ENCODE measurements around the gene PGK2.
"Not testable (repeated sequence)": the region's sequence is repeated elsewhere in the genome, so short reads cannot be mapped to it uniquely, and the experiment has no call there.

Gene PGK2

GRCh38 chr6:49787176-49787575 is at the start of gene PGK2:
PGK2 (minus strand) TSS chr6:49787285; CDS start chr6:49787187, 98 bp downstream.
- FAIRE-seq (no peak), DNase-seq (ENCODE audit: insufficient read length, low spot score) (no peak)

DNA sequence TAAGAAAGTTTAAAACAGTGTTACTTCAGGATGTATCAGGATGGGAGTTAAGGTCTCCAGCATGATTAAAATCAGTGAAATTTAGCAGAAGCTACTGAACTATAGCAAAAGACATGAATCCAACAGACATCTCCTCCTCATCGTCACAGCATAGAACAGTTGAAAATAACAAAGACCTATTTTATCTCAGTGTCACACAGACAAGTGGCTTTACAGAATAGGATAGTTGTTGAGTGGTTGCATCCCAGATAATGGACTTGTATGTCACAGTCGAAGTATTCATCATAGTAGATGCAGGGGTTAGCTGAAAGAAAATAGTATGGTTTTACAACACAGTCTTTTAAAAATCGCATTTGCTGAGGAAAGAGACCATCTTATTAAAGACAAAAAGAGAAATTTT is 48.1 kb upstream of the PGK2 start:
- no peak for FAIRE-seq
- DNase-seq (ENCODE audit: insufficient read length, low spot score), result no peak

GRCh38 chr6:49833386-49833785 is 46.3 kb upstream of the PGK2 start:
- no peak for FAIRE-seq

DNA sequence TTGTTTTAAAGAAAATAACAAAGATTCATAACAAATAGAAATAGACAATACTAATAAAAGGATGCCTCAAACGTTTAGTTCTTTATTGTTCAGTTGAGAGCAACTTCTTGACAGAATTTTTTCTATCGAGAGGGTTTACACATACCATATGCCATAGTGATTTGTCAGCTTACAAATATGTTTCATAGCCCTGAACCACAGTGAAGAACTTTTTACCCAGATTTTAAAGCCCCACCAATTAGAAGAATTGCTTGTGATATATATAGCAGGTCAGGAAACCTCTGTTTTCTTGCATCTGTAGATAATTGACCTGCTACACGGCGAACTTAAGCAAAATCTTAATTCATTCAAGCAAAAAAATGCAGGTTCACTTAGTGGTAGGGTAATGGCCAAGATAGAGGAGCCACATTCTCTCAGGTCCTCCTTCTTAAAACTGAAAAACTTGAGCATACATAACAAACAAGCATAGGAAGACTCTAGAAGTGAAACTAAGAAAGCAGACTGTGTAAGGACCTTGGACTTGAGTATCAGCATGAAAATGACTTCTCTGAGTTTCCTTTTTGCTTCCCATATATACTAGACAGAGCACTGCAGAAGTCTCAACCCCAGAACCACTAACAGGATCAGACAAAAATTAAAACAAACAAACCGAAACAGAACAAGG is 39.8 kb upstream of the PGK2 start:
- DNase-seq (ENCODE audit: insufficient read length, low spot score), result peak; percentile 9
- peak; percentile 95 for FAIRE-seq

More at GRCh38 chr6:49833386-49833785, 46.3 kb upstream of the PGK2 start:
- DNase-seq (ENCODE audit: insufficient read length, low spot score), result no peak

DNA sequence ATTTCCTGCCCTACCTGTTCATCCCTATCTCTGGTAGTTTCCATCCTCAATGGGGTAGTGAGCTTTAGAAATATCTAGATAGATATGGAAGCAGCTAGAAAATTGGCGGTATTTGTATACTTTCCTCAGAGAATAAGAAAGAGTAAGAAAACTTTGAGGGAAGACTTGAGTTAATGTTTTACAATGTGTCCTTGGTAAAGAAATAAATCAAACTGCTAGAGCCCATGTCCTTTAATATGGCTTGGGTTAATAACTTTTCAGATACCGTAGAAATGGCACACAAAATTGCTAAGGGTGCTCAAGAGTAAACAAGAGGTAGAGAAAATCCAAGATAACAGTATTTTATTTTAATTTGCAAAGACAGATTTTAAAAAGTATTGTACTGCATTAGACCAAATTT is 28.1 kb upstream of the PGK2 start:
- no peak for FAIRE-seq

GRCh38 chr6:49813248-49813647 is 26.2 kb upstream of the PGK2 start:
- FAIRE-seq, result no peak
- no peak for DNase-seq (ENCODE audit: insufficient read length, low spot score)

More for the DNA sequence above, 28.1 kb upstream of the PGK2 start:
- no peak for DNase-seq (ENCODE audit: insufficient read length, low spot score)

DNA sequence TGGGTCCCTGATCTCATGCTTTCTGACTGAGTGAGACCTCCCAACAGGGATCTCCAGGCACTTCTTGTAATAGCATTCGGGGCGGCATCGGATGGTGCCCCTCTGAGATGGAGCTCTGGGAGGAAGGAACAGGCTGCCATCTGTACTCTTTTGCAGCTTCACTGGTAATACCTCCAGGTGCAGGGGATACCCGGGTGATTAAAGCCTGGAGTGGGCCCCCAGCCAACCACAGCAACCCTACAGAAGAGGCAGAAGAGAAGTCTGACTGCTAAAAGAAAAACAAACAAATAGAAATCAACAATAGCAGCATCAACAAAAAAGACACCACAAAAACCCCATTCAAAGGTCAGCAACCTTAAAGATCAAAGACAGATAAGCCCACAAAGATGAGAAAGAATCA is 19.1 kb upstream of the PGK2 start:
- FAIRE-seq (no peak), DNase-seq (ENCODE audit: insufficient read length, low spot score) (no peak)

DNA sequence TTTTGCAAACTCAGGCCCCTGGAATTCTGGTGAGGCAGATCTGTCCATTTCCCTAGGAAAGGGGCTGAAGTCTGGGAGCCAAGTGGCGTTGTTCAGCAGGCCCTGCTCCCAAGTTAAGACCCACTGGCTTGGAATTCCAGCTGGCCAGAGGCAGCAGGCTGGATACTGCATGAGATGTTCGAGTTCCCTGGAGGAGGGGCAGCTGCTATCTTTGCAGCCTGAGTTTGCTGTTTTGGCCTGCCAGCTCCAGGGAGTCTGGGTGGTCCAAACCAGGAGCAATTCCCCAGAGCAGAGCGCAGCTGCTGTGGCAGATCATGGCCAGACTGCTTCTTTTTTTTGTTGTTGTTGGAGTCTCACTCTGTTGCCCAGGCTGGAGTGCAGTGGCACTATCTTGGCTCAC is 18.2 kb upstream of the PGK2 start:
- FAIRE-seq (no peak), DNase-seq (ENCODE audit: insufficient read length, low spot score) (no peak)

DNA sequence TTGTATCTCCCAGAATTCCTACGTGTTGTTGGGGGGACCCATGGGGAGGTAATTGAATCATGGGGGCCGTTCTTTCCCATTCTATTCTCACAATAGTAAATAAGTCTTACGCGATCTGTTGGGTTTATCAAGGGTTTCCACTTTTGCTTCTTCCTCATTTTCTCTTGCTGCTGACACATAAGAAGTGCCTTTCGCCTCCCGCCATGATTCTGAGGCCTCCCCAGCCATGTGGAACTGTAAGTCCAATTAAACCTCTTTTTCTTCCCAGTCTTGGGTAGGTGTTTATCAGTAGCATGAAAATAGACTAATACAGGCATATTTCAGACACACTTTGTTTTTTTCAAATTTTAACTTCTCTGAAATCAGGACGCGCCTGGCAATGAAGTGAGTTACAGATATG is 14.4 kb upstream of the PGK2 start:
- FAIRE-seq, result no peak
- no peak for DNase-seq (ENCODE audit: insufficient read length, low spot score)

- FAIRE-seq (no peak), DNase-seq (ENCODE audit: insufficient read length, low spot score) (no peak)
These were observed 12.0 kb upstream of the PGK2 start for GRCh38 chr6:49799090-49799489.

- not testable (repeated sequence) for DNase-seq (ENCODE audit: insufficient read length, low spot score); FAIRE-seq
These were observed 9.9 kb upstream of the PGK2 start for GRCh38 chr6:49796842-49797455.

DNA sequence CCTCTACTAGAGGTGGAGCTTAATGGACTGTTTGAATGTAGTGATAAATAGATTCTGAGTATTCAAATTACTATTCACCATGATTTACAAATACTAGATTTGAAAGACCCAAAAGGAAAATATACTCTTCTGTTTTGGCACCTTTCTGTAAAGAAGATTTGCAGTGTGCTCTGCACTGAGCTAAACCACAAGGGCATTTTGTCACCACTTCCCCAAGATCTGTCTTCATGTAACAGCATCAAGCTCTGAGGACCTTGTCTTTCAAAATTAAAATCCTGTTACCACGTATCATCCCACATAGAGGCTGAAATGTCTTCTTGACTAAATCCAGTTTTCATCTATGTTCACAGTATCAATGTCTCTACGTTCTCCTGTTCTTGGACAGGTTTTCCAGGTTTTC is 3.3 kb upstream of the PGK2 start:
- no peak for DNase-seq (ENCODE audit: insufficient read length, low spot score)
- FAIRE-seq, result no peak

DNA sequence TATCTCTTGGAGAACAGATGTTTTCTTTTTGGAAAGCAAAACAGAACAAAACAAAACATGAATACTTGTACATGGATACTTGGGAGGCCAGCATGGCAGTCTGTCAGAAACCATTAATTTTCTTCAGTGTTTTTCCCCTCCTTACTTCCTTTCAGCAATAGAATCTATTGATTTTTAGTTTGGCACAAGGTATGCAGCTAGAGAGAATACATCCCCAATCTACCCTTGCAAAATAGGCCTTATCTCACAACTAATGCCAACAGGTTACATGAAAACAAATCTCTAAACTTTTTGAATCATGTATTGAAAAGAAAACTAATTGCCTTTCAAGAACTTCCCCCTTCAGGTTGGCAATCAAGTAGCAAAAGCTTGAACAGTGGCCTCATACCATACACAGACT is 2.8 kb downstream of the PGK2 start:
- no peak for FAIRE-seq
- DNase-seq (ENCODE audit: insufficient read length, low spot score), result no peak

DNA sequence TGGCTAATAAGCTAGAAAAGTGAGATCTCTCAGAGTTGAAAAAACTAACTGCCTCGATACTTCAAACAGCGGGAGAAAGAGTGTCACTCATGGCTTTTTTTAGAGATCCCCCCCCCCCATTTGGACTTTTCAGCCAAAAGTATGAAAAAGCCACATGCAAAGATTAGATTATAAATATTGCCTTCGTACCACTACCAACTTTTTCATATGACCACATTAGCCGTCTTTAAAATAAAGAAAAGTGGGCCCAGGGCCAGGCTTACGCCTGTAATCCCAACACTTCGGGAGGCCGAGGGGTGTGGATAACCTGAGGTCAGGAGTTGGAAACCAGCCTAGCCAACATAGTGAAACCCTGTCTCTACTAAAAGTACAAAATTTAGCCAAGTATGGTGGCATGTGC is 4.4 kb downstream of the PGK2 start:
- no peak for DNase-seq (ENCODE audit: insufficient read length, low spot score)
- no peak for FAIRE-seq

GRCh38 chr6:49782293-49782692 is 4.8 kb downstream of the PGK2 start:
- no peak for FAIRE-seq
- no peak for DNase-seq (ENCODE audit: insufficient read length, low spot score)

- FAIRE-seq, result no peak
- no peak for DNase-seq (ENCODE audit: insufficient read length, low spot score)
These were observed 10.6 kb downstream of the PGK2 start for GRCh38 chr6:49776444-49776843.

GRCh38 chr6:49775043-49775442 is 12.0 kb downstream of the PGK2 start:
- no peak for DNase-seq (ENCODE audit: insufficient read length, low spot score)
- FAIRE-seq, result no peak

DNA sequence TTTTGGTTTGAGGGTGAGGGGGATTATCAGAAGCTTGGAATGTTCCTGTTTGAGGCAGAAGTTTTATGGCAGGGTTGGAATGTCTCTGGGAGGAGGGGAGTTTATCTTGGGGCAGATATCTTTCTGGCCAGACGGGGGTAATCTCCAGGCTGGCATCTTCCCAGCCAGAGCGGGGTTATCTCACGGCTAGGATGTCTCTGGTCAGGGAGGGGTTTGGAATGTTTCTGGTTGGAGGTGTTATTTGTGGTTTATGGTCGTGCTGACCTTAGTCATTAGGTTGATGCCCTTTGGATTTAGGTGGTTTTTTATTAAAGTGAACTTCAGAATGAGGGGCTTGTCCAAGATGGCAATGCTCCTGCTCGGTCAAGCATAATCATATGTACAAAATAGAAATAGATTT is 14.8 kb downstream of the PGK2 start:
- FAIRE-seq, result no peak

DNA sequence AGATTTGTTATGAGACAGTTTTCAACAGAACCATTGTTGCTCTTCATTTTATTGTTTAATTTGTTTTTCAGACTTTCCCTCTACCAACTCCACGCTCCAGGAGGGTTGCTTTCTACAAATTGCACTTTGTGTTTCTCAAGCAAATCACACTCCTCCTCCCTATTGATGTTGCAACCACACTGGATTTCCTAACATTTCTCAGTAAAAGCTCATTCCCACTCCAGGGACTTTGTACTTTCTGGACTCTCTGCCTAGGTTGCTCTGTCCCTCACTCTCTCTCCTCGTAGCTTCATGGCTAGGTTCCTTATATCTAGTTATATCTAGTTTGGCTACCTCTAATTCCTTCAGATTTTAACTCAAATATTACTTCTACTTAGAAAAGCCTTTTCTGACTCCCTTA is 20.3 kb downstream of the PGK2 start:
- DNase-seq (ENCODE audit: insufficient read length, low spot score) (no peak), FAIRE-seq (no peak)

More for the DNA sequence above, 14.8 kb downstream of the PGK2 start:
- no peak for DNase-seq (ENCODE audit: insufficient read length, low spot score)

- no peak for DNase-seq (ENCODE audit: insufficient read length, low spot score)
- no peak for FAIRE-seq
These were observed 22.4 kb downstream of the PGK2 start for GRCh38 chr6:49764571-49765236.

GRCh38 chr6:49744259-49744658 is 42.8 kb downstream of the PGK2 start, which contains the start of gene CRISP3:
CRISP3 (minus strand) TSS chr6:49744388; CDS start chr6:49744367, 21 bp downstream.
- no peak for FAIRE-seq

DNA sequence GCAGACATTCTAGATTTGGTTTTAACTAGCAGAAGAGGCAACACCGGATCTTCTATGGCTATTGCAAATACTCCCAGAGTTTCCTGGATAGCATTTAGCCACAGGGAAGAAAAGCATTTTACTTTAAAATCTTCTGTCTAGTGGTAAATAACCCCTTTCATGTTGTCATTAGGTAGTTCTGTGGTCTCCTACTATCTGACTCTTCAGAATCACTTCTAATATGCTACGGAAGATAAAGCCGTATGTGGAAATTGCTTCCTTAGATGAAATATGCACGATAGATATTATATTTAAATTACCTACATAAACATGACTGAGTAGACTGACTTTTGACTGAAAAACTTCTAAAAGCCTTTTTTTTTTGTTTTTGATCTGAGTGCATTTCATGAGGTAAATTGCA is 43.7 kb downstream of the PGK2 start:
- no peak for DNase-seq (ENCODE audit: insufficient read length, low spot score)
- no peak for FAIRE-seq

More at GRCh38 chr6:49744259-49744658, 42.8 kb downstream of the PGK2 start, which contains the start of gene CRISP3:
- DNase-seq (ENCODE audit: insufficient read length, low spot score), result no peak
